Natural killer cell (primary cell): Measurements from ENCODE around the gene SNAI3. TPM values are rescaled to one million over a fixed set of nuclear protein-coding genes. Genes with fewer than 3 reads are reported as not detected.

ENCODE experiments used
- ATAC-seq, 3 donors: fragments of 150-1000 bp in 2 of 3; fragments of 200-7000 bp in 1 of 3; cut with Tn5 transposase; 1 replicate in 1 of 3; 2 replicates in 2 of 3; pipeline ENCODE4 v1.10.0; 2021; ENCODE audit warnings: mild to moderate bottlenecking in 2 of 3, moderate library complexity in 2 of 3
- DNase-seq, 2 donors: peaks; one replicate each; pipeline versions ENCODE4 v3.0.0 to v3.0.0-alpha.2; 2013 to 2021; ENCODE audit warnings: mixed read lengths in 1 of 2
- H3K27ac ChIP-seq: one replicate; pipeline ENCODE4 v1.5.1; 2013; ENCODE audit warnings: mild to moderate bottlenecking, low read length
- H3K27me3 ChIP-seq: one replicate; pipeline ENCODE4 v1.6.1; 2013; ENCODE audit warnings: low read length; ENCODE audit not compliant: control insufficient read depth, insufficient read depth
- H3K36me3 ChIP-seq: one replicate; pipeline ENCODE4 v1.6.1; 2013; ENCODE audit warnings: low read length; ENCODE audit not compliant: control insufficient read depth, insufficient read depth
- H3K4me1 ChIP-seq: one replicate; pipeline ENCODE4 v1.6.1; 2013; ENCODE audit warnings: low read length; ENCODE audit not compliant: control insufficient read depth, insufficient read depth
- H3K4me3 ChIP-seq: one replicate; pipeline ENCODE4 v1.5.1; 2013; ENCODE audit warnings: low read length
- H3K9me3 ChIP-seq: one replicate; pipeline ENCODE4 v1.6.1; 2013; ENCODE audit warnings: low read length; ENCODE audit not compliant: control insufficient read depth, insufficient read depth
- H3K27ac Mint-ChIP-seq, 2 donors: one replicate each; pipeline ENCODE4 v1.8.0; 2022; ENCODE audit warnings: mild to moderate bottlenecking in 2 of 2, mixed read lengths in 2 of 2, moderate library complexity in 1 of 2
- H3K27me3 Mint-ChIP-seq, 2 donors: one replicate each; pipeline ENCODE4 v1.8.0; 2022; ENCODE audit warnings: low read depth in 2 of 2, mixed read lengths in 2 of 2
- H3K36me3 Mint-ChIP-seq: one replicate; pipeline ENCODE4 v1.8.0; 2022; ENCODE audit warnings: mixed read lengths
- H3K4me1 Mint-ChIP-seq, 2 donors: one replicate each; pipeline ENCODE4 v1.8.0; 2022; ENCODE audit warnings: mixed read lengths in 2 of 2
- H3K4me3 Mint-ChIP-seq: one replicate; pipeline ENCODE4 v1.8.0; 2022; ENCODE audit warnings: mild to moderate bottlenecking, moderate library complexity, mixed read lengths
- H3K9me3 Mint-ChIP-seq, 2 donors: one replicate each; pipeline ENCODE4 v1.8.0; 2022; ENCODE audit warnings: mixed read lengths in 2 of 2
- CTCF ChIP-seq: fragments of 200-600 bp; IDR thresholded peaks from one replicate; pipeline ENCODE4 v1.8.0; 2022; ENCODE audit warnings: antibody characterized with exemption
- WGBS: methylation state at CpG from one replicate; pipeline ENCODE4 v1.1.7; 2013; ENCODE audit warnings: missing lambda C conversion rate; ENCODE audit not compliant: insufficient coverage; 5-methylcytosine and 5-hydroxymethylcytosine counted together
- intact Hi-C: fragments of 100-400 bp; cut with micrococcal nuclease; formaldehyde crosslinking; loops from one replicate; pipeline ENCODE4 v1.14.2; 2022
- total RNA-seq, 4 donors: library from RNA; stranded (reverse); fragments of 120-200 nt in 1 of 4; gene quantifications; one replicate each; pipeline versions ENCODE4 v1.2.3 to v1.2.4, GENCODE V29; 2013 to 2022

The SNAI3 gene
- total RNA-seq, 3 donors from 2014 or later (not counting 1 experiment from before 2014, with no cell fraction given), result 8.2 to 9.2 (median 8.4) TPM

GRCh38 chr16:88732172-88732960 is 46.1 kb upstream of the SNAI3 start:
- no peak overlapping the region for H3K27ac Mint-ChIP-seq
- Histone ChIP-seq H3K9me3 (no peaks in the 10 kb centered on the region), H3K27me3 (no peaks in the 10 kb centered on the region), H3K27ac (no peak overlapping the region), H3K36me3 (peaks cover 58% of the 10 kb centered on the region), H3K4me3 (no peak overlapping the region), H3K4me1 (peaks cover 7% of the 10 kb centered on the region)
- H3K36me3 Mint-ChIP-seq, result no peaks in the 10 kb centered on the region
- WGBS, result 91% methylated on average over 30 of the region's 30 CpGs
- no peak overlapping the region for H3K4me3 Mint-ChIP-seq
- peaks cover 0 to 5% of the 10 kb centered on the region in 2 donors for H3K4me1 Mint-ChIP-seq
- ATAC-seq (no peak), DNase-seq (no peak)
- intact Hi-C loops, result no loop called here
- TF ChIP-seq CTCF, result no peak
- H3K9me3 Mint-ChIP-seq, result no peaks in the 10 kb centered on the region
- no peaks in the 10 kb centered on the region for H3K27me3 Mint-ChIP-seq

- H3K4me1 ChIP-seq, result peaks cover under 1% of the 10 kb centered on the region
- DNase-seq (no peak), ATAC-seq (no peak)
- H3K27me3 ChIP-seq, result no peaks in the 10 kb centered on the region
- no peak overlapping the region for H3K27ac ChIP-seq
- Mint-ChIP-seq H3K4me3 (no peak overlapping the region), H3K9me3 (no peaks in the 10 kb centered on the region), H3K27me3 (no peaks in the 10 kb centered on the region), H3K36me3 (no peaks in the 10 kb centered on the region), H3K4me1 (peaks cover 0 to 5% of the 10 kb centered on the region in 2 donors), H3K27ac (peak overlapping the region in 1 of 2 donors; percentile 45)
- TF ChIP-seq CTCF, result no peak
- peaks cover 62% of the 10 kb centered on the region for H3K36me3 ChIP-seq
- 91% methylated on average over 15 of the region's 15 CpGs for WGBS
- no peaks in the 10 kb centered on the region for H3K9me3 ChIP-seq
- H3K4me3 ChIP-seq, result no peak overlapping the region
- intact Hi-C loops, result no loop called here
Observed at GRCh38 chr16:88731699-88732098, 45.4 kb upstream of the SNAI3 start.

- DNase-seq (no peak), ATAC-seq (no peak)
- no peaks in the 10 kb centered on the region for H3K27me3 ChIP-seq
- intact Hi-C loops, result no loop called here
- WGBS, result 95% methylated on average over 34 of the region's 34 CpGs
- Mint-ChIP-seq H3K27me3 (no peaks in the 10 kb centered on the region), H3K4me3 (no peak overlapping the region), H3K36me3 (no peaks in the 10 kb centered on the region), H3K4me1 (peaks cover 0 to 5% of the 10 kb centered on the region in 2 donors), H3K27ac (peak overlapping the region in 1 of 2 donors; percentile 45), H3K9me3 (no peaks in the 10 kb centered on the region)
- no peaks in the 10 kb centered on the region for H3K4me1 ChIP-seq
- H3K36me3 ChIP-seq, result peaks cover 64% of the 10 kb centered on the region
- H3K4me3 ChIP-seq, result no peak overlapping the region
- H3K27ac ChIP-seq, result no peak overlapping the region
- TF ChIP-seq CTCF, result no peak
- no peaks in the 10 kb centered on the region for H3K9me3 ChIP-seq
Observed at GRCh38 chr16:88730632-88731607, 44.6 kb upstream of the SNAI3 start.
